Testis (tissue), 2 donors: ENCODE measurements around the gene MAS1.

ENCODE experiments used
- POLR2A ChIP-seq: fragments of 450-650 bp; IDR thresholded peaks from one replicate; pipeline ENCODE4 v1.6.1; 2017; ENCODE audit warnings: antibody characterized with exemption, mild to moderate bottlenecking, moderate library complexity
- TF ChIP-seq, protein P1 (sequence below), 3 experiments: fragments of 450-650 bp in 2 of 3; fragments of 200-600 bp in 1 of 3; sonication (generic) in 1 of 3; IDR thresholded peaks; one replicate each; pipeline ENCODE4 v1.5.1; 2016 to 2019; ENCODE audit warnings: antibody characterized with exemption in 3 of 3, mild to moderate bottlenecking in 2 of 3, moderate library complexity in 1 of 3

DNA sequence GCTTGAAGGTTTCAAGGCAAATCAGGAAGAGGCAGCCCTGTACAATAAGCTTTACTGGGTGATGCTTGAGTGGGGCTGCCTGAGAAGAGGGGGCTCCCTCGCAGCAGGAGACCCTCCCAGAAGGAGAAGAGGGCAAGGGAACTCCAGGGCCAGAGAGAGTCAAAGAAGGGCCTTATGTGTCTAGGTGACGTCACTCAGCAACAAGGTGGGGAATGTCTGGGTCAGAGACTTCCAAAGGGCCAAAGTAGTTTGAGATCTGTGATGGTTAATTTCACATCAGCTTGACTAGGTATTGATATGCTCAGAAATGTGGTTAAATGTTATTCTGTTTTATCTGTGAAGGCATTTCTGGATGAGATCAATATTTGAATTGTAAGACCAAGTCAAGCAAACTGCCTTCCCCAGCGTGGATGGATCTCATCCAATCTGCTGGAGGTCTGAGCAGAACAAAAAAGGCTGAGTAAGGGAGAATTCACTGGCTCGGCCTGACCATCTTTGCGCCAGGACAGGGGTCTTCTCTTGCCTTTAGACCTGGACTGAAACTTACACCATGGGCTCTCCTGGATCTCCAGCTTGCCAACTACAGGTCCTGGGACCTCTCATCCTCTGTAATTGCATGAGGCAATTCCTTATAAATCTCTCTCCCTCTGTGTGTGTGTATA lies 35.9 kb downstream of the MAS1 start:
- TF ChIP-seq, protein P1, sequence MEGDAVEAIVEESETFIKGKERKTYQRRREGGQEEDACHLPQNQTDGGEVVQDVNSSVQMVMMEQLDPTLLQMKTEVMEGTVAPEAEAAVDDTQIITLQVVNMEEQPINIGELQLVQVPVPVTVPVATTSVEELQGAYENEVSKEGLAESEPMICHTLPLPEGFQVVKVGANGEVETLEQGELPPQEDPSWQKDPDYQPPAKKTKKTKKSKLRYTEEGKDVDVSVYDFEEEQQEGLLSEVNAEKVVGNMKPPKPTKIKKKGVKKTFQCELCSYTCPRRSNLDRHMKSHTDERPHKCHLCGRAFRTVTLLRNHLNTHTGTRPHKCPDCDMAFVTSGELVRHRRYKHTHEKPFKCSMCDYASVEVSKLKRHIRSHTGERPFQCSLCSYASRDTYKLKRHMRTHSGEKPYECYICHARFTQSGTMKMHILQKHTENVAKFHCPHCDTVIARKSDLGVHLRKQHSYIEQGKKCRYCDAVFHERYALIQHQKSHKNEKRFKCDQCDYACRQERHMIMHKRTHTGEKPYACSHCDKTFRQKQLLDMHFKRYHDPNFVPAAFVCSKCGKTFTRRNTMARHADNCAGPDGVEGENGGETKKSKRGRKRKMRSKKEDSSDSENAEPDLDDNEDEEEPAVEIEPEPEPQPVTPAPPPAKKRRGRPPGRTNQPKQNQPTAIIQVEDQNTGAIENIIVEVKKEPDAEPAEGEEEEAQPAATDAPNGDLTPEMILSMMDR (IDR thresholded peaks at IDR 0.05): no peak
- no peak for TF ChIP-seq POLR2A
